K562 treated with DMSO at 1 percent for 48 hours (cell line): ENCODE data around the gene JAKMIP2. TPM values are rescaled to one million over a fixed set of nuclear protein-coding genes. Genes with fewer than 3 reads are reported as not detected.

Experiments used
- total RNA-seq: library from RNA; unstranded; fragments of 300-600 nt; gene quantifications from 2 replicates; pipeline ENCODE4 v1.2.3, GENCODE V29; 2022; ENCODE audit warnings: low replicate concordance; ENCODE audit errors: extremely low read depth

Gene JAKMIP2
- not detected in 2 replicates for total RNA-seq

DNA sequence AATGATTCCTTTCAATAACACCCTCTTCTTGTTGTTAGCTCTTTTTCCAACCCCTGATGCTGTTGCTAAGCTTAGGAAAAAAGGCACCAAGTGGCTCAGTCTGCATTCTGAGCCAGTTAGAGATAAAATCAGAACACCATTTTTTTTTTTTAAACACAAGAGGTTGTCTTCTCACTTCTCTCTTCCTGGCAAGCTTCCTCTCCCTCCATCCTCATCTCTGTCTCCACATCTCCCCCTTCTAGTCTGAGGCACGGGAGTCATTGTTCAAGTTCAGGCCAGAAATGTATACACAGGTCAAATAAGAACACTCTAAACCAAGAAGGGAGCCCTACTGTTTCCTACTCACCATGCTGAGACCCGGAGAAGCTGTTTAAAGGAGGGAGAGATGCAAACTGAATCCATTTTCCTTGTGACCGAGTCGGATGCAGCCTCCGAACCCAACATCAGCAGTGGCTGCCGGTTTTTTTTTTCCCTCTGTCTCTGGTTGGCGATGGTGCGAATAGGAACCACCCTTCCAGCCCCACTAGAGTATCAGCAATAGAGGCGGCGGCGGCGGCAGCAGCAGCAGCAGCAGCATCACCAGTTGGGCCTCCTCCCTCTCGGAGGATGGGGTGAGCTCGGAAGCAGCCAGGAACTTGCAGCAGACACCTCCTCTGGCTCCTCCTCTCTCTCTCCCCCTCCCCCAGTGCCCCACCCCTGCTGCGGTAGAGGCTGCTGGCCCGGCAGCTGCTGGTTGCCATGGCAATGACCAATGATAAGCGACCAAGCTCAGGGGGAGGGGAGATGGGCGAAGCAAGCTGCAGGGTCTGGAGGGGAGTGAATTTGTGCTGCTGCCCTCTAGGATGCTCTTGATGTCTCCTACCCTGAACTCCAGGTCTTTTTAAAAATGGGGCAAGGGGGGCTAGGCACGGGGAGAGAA is at the start of gene JAKMIP2:
Gene JAKMIP2, minus strand, starts transcription at position 619 of the 919 bp plus-strand sequence. CDS start 110,922 bp downstream, outside the sequence.

GRCh38 chr5:147831465-147831864 is 48.9 kb upstream of the JAKMIP2 start, which contains the start of gene SPINK1:
Gene SPINK1 (minus strand): TSS chr5:147831671. CDS start chr5:147831577, 94 bp downstream.

Other genes starting within 250 kb of the JAKMIP2 start
- not detected in 2 replicates for gene SPINK1, start 48.9 kb upstream of the JAKMIP2 start, total RNA-seq
- not detected in 2 replicates for gene SCGB3A2, start 96.0 kb upstream of the JAKMIP2 start, total RNA-seq
- not detected in 2 replicates for gene C5orf46, start 123.8 kb upstream of the JAKMIP2 start, total RNA-seq